ENCODE measurements around the gene CLDN15. TPM values are rescaled to one million over a fixed set of nuclear protein-coding genes. Genes with fewer than 3 reads are reported as not detected.

CLDN15 gene
- total RNA-seq, 1 donor from 2014 or later = 18.2 TPM

DNA sequence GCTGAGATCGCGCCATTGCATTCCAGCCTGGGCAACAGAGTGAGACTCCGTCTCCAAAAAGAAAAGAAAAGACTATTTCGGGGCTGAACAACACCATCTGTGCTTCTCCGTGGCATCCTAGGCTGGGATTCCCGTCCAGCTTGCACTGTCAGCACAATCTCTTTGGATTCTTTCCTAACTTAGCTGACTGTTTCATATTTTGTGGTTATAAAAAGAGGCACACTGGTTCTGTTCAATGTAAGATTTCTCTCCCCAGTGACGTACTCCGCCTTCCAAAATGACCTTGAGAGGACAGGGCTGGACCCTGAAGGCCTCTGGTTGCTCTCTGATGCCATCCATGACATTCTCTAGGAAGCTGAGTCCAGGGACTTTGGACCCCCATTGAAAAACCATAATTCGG lies 10.9 kb downstream of the CLDN15 start:
- H3K36me3 Mint-ChIP-seq (ENCODE audit: low read depth) = peaks cover 39% of the 10 kb centered on the region
- no peaks in the 10 kb centered on the region for H3K27me3 Mint-ChIP-seq (ENCODE audit: low read depth)
- no peak overlapping the region for H3K4me3 Mint-ChIP-seq (ENCODE audit: low read depth)
- H3K4me1 Mint-ChIP-seq (ENCODE audit: low read depth) = no peaks in the 10 kb centered on the region
- intact Hi-C loops (cut with micrococcal nuclease) = no loop called here
- no peak for DNase-seq (ENCODE audit: low spot score)
- no peak overlapping the region for H3K27ac Mint-ChIP-seq
- H3K9me3 Mint-ChIP-seq = no peaks in the 10 kb centered on the region

DNA sequence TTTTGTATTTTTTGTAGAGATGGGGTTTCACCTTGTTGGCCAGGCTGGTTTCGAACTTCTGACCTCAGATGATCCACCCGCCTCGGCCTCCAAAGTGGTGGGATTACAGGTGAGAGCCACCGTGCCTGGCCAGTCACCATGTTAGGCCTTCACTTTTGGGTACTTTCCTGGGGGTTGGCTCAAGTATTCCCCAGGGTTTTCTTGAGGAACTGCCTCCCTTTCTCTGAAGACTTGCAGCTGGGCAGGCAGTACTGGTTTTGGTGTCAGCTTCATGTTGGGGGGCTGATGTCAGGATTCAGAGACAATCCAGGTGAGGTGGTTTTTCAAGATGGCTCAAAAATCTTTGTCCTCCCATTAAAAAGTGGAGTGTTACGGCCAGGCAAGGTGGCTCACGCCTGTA lies 12.0 kb downstream of the CLDN15 start:
- H3K27me3 Mint-ChIP-seq (ENCODE audit: low read depth) = no peaks in the 10 kb centered on the region
- H3K36me3 Mint-ChIP-seq (ENCODE audit: low read depth) = peaks cover 45% of the 10 kb centered on the region
- no peaks in the 10 kb centered on the region for H3K4me1 Mint-ChIP-seq (ENCODE audit: low read depth)
- intact Hi-C loops (cut with micrococcal nuclease) = no loop called here
- H3K27ac Mint-ChIP-seq = no peak overlapping the region
- no peaks in the 10 kb centered on the region for H3K9me3 Mint-ChIP-seq
- DNase-seq (ENCODE audit: low spot score) = no peak
- no peak overlapping the region for H3K4me3 Mint-ChIP-seq (ENCODE audit: low read depth)

DNA sequence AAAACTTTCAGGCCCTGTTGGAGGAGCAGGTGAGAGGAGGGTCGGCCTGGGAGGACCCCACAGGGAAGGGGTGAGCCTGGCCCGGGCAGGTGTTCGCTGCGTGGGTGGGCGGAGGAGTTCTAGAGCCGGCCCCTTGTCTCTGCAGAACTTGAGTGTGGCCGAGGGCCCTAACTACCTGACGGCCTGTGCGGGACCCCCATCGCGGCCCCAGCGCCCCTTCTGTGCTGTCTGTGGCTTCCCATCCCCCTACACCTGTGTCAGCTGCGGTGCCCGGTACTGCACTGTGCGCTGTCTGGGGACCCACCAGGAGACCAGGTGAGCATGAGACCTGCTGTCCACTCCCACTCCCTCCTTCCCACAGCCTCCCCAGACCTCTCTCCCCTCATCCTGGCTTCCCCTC lies 14.1 kb downstream of the CLDN15 start:
- Mint-ChIP-seq H3K9me3 (no peaks in the 10 kb centered on the region), H3K27ac (no peak overlapping the region), H3K27me3 (ENCODE audit: low read depth) (no peaks in the 10 kb centered on the region), H3K36me3 (ENCODE audit: low read depth) (peaks cover 42% of the 10 kb centered on the region), H3K4me3 (ENCODE audit: low read depth) (no peak overlapping the region), H3K4me1 (ENCODE audit: low read depth) (peaks cover 7% of the 10 kb centered on the region)
- intact Hi-C loops (cut with micrococcal nuclease) = no loop called here
- no peak for DNase-seq (ENCODE audit: low spot score)

DNA sequence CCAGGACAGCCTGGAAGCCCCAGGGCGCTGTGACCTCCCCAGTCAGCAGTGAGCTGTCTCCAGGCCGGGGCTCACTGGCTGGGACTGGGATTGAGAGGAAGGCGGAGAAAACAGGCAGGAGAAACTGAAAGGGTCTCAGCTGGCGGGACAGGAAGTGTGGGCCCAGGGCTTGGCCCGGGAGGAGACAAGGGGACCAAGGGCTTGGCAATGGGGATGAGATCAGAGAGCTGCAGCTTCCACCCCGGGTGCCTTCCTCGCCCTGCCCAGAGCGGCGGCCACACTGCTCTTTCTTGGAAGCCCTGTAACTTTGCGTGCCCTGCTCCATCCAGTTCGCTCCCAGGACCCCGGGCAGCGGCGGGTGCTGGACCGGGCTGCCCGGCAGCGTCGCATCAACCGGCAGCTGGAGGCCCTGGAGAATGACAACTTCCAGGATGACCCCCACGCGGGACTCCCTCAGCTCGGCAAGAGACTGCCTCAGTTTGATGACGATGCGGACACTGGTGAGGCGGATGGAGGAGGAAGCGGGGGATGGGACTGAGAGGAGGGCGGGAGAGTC lies 15.2 kb downstream of the CLDN15 start:
- Mint-ChIP-seq H3K4me1 (ENCODE audit: low read depth) (peaks cover 9% of the 10 kb centered on the region), H3K27ac (no peak overlapping the region), H3K4me3 (ENCODE audit: low read depth) (no peak overlapping the region), H3K27me3 (ENCODE audit: low read depth) (no peaks in the 10 kb centered on the region), H3K36me3 (ENCODE audit: low read depth) (peaks cover 40% of the 10 kb centered on the region), H3K9me3 (no peaks in the 10 kb centered on the region)
- DNase-seq (ENCODE audit: low spot score) = no peak
- intact Hi-C loops (cut with micrococcal nuclease) = no loop called here

GRCh38 chr7:101220295-101220694 lies 17.3 kb downstream of the CLDN15 start:
- H3K27ac Mint-ChIP-seq = no peak overlapping the region

GRCh38 chr7:101218236-101219125 lies 19.1 kb downstream of the CLDN15 start:
- H3K36me3 Mint-ChIP-seq (ENCODE audit: low read depth) = peaks cover 45% of the 10 kb centered on the region
- no peaks in the 10 kb centered on the region for H3K27me3 Mint-ChIP-seq (ENCODE audit: low read depth)
- intact Hi-C loops (cut with micrococcal nuclease) = loop anchor here (1.0 kb wide), 1 partner anchor 26 kb away; no protein-coding TSS in a partner anchor
- H3K9me3 Mint-ChIP-seq = no peaks in the 10 kb centered on the region
- DNase-seq (ENCODE audit: low spot score) = no peak
- H3K4me1 Mint-ChIP-seq (ENCODE audit: low read depth) = peaks cover 22% of the 10 kb centered on the region
- peak overlapping the region; percentile 84 for H3K27ac Mint-ChIP-seq
- H3K4me3 Mint-ChIP-seq (ENCODE audit: low read depth) = peak overlapping the region; percentile 99

More at GRCh38 chr7:101220295-101220694, 17.3 kb downstream of the CLDN15 start:
- H3K27me3 Mint-ChIP-seq (ENCODE audit: low read depth) = no peaks in the 10 kb centered on the region
- no peaks in the 10 kb centered on the region for H3K9me3 Mint-ChIP-seq
- peaks cover 22% of the 10 kb centered on the region for H3K4me1 Mint-ChIP-seq (ENCODE audit: low read depth)
- intact Hi-C loops (cut with micrococcal nuclease) = no loop called here
- peak overlapping the region; percentile 11 for H3K4me3 Mint-ChIP-seq (ENCODE audit: low read depth)
- no peak for DNase-seq (ENCODE audit: low spot score)
- peaks cover 54% of the 10 kb centered on the region for H3K36me3 Mint-ChIP-seq (ENCODE audit: low read depth)

DNA sequence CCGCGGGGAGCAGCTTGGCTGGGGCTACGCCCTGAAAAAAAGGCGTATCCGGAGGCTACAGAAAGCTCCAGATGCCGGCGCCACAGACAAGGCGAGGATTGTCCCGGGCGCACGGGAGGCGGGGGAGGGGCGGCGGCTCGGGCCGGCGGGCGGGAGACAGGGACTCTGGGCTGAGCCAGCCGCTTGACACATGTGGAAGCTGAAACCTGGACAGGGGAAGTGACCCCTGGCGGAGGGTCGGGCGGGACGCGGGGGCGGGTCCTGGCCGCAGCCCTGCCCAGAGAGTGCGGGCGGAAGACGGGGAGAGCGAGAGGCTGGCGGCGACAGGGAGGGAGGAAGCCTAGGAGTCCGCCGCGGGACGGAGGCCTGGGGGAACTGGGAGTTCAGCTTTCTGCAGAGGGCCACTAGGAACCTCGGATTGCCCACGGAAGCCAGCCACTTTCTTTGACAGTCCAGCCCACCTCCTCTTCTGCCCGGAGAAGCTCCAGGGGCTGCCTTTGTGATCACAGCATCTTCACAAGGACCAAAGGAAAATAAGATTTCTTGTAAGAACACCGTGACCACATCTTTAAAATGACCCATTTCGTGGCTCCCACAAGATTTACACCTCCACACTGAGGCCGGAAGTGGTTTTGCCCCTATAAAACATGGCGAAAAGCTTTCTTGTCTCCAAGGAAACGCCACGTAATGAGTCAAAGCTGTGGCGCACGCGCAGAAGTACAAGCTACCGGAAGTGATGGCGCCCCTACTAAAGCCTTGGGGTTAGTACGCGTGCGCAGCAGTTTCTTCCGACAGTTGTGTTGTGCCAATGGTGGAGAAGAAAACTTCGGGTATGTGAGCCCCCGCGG lies 20.0 kb downstream of the CLDN15 start, which contains the start of the genes PLOD3 and ZNHIT1:
Gene PLOD3 (minus strand): TSS at position 194 of the 848 bp plus-strand sequence. CDS start 307 bp downstream, outside the sequence.
Gene ZNHIT1 (plus strand): TSS at position 778 of the 848 bp plus-strand sequence. CDS start 31 bp downstream, at position 809.
- DNase-seq (ENCODE audit: low spot score) = peak; percentile 94
- intact Hi-C loops (cut with micrococcal nuclease) = loop anchor here (1.0 to 2.0 kb wide), 2 partner anchors 27 to 65 kb away; no protein-coding TSS in a partner anchor
- no peaks in the 10 kb centered on the region for H3K27me3 Mint-ChIP-seq (ENCODE audit: low read depth)
- peak within 1 kb of the TSS; percentile 99 for H3K4me3 Mint-ChIP-seq (ENCODE audit: low read depth)
- peaks cover 22% of the 10 kb centered on the region for H3K4me1 Mint-ChIP-seq (ENCODE audit: low read depth)
- peak within 1 kb of the TSS; percentile 84 for H3K27ac Mint-ChIP-seq
- no peaks in the 10 kb centered on the region for H3K9me3 Mint-ChIP-seq
- peaks cover 38% of the 10 kb centered on the region for H3K36me3 Mint-ChIP-seq (ENCODE audit: low read depth)

GRCh38 chr7:101216860-101217387 lies 20.7 kb downstream of the CLDN15 start:
- Mint-ChIP-seq H3K27ac (peak overlapping the region; percentile 84), H3K9me3 (no peaks in the 10 kb centered on the region), H3K27me3 (ENCODE audit: low read depth) (no peaks in the 10 kb centered on the region), H3K4me1 (ENCODE audit: low read depth) (peaks cover 22% of the 10 kb centered on the region), H3K36me3 (ENCODE audit: low read depth) (peaks cover 33% of the 10 kb centered on the region), H3K4me3 (ENCODE audit: low read depth) (peak overlapping the region; percentile 99)
- no peak for DNase-seq (ENCODE audit: low spot score)
- intact Hi-C loops (cut with micrococcal nuclease) = loop anchor here (2.0 kb wide), 1 partner anchor 66 kb away; no protein-coding TSS in a partner anchor

GRCh38 chr7:101216001-101216859 lies 21.4 kb downstream of the CLDN15 start:
- Mint-ChIP-seq H3K4me1 (ENCODE audit: low read depth) (peaks cover 22% of the 10 kb centered on the region), H3K27me3 (ENCODE audit: low read depth) (no peaks in the 10 kb centered on the region), H3K27ac (peak overlapping the region; percentile 69), H3K4me3 (ENCODE audit: low read depth) (peak overlapping the region; percentile 99), H3K9me3 (no peaks in the 10 kb centered on the region), H3K36me3 (ENCODE audit: low read depth) (peaks cover 26% of the 10 kb centered on the region)
- no peak for DNase-seq (ENCODE audit: low spot score)
- intact Hi-C loops (cut with micrococcal nuclease) = loop anchor here (2.0 kb wide), 1 partner anchor 67 kb away; no protein-coding TSS in a partner anchor

DNA sequence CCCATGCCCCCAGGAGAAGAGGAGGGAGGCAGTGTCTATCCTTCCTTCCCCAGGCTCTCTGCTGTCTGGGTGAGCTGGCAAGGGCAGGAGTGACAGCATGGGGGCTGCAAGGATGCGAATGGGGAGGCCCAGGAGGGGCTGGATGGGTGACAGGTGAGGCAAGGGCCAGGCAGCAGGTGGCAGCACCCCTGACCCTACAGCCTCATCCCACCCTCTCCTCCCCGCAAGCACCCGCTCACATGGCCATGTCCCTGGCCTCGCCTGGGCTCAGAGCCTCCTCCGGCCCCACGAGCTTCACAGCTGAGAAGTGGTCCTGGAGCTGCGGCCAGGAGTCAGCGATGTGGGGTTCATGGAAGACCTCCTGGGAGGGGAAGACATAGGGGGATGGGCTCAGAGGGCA lies 25.6 kb downstream of the CLDN15 start:
- intact Hi-C loops (cut with micrococcal nuclease) = no loop called here

GRCh38 chr7:101211501-101211900 lies 26.1 kb downstream of the CLDN15 start:
- Mint-ChIP-seq H3K36me3 (ENCODE audit: low read depth) (peaks cover 29% of the 10 kb centered on the region), H3K27ac (no peak overlapping the region), H3K4me3 (ENCODE audit: low read depth) (no peak overlapping the region), H3K4me1 (ENCODE audit: low read depth) (peaks cover 9% of the 10 kb centered on the region), H3K9me3 (no peaks in the 10 kb centered on the region), H3K27me3 (ENCODE audit: low read depth) (no peaks in the 10 kb centered on the region)
- intact Hi-C loops (cut with micrococcal nuclease) = no loop called here
- DNase-seq (ENCODE audit: low spot score) = no peak

More for the DNA sequence above, 25.6 kb downstream of the CLDN15 start:
- Mint-ChIP-seq H3K27me3 (ENCODE audit: low read depth) (no peaks in the 10 kb centered on the region), H3K27ac (no peak overlapping the region), H3K9me3 (no peaks in the 10 kb centered on the region), H3K4me1 (ENCODE audit: low read depth) (peaks cover 13% of the 10 kb centered on the region), H3K4me3 (ENCODE audit: low read depth) (no peak overlapping the region), H3K36me3 (ENCODE audit: low read depth) (peaks cover 29% of the 10 kb centered on the region)
- DNase-seq (ENCODE audit: low spot score) = no peak
